MM.1S (cell line): ENCODE results near the gene PCSK4.

ENCODE experiments used
- EZH2phosphoT487 ChIP-seq: fragments of 300-600 bp; sonication (generic); IDR thresholded peaks from 2 replicates; pipeline ENCODE4 v1.6.1; 2018; ENCODE audit warnings: antibody characterized with exemption, low read length
- TF ChIP-seq, protein P1 (sequence below): fragments of 300-600 bp; sonication (generic); IDR thresholded peaks from 2 replicates; pipeline ENCODE4 v1.5.1; 2016; ENCODE audit warnings: antibody characterized with exemption, low read length, mixed read lengths

DNA sequence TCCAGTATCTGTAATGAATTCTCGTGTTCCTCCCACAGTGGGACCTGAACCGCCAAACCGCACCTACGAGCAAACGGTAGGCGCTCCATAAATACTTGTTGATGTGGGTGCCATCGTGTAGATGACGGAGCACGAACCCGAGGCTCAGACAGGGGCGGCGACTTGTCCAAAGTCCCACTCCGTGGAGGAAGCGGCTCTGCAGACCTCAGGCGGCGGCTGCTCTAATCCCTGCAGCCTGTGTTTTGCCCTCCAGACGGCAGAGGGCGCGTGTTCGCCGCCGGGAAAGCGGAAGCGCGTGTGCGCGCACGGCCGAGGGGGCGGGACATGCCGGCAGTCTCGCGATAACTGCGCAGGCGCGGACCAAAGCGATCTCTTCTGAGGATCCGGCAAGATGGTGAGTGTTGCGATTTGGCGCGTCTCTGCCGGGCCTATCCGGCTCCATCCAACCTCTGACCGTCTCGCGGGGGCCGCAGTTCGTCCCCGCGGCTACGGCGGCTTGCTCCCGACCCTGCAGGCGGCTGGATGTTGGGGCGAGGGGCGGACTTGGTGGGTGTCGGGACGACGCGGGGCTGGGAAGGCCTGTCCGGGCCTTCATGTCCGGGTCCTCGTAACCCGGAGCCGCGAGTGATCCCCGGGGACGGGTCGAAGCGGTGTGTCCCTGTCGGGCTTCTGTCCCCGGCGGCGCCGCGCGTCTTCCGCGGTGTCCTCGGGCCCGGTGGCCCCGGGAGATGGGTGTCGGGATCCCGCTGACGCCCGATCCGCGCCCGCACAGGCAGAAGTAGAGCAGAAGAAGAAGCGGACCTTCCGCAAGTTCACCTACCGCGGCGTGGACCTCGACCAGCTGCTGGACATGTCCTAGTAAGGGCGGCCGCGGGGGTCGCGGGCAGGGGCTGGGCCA is 51.9 kb downstream of the PCSK4 start, which contains the start of gene RPS15:
- TF ChIP-seq, protein P1, sequence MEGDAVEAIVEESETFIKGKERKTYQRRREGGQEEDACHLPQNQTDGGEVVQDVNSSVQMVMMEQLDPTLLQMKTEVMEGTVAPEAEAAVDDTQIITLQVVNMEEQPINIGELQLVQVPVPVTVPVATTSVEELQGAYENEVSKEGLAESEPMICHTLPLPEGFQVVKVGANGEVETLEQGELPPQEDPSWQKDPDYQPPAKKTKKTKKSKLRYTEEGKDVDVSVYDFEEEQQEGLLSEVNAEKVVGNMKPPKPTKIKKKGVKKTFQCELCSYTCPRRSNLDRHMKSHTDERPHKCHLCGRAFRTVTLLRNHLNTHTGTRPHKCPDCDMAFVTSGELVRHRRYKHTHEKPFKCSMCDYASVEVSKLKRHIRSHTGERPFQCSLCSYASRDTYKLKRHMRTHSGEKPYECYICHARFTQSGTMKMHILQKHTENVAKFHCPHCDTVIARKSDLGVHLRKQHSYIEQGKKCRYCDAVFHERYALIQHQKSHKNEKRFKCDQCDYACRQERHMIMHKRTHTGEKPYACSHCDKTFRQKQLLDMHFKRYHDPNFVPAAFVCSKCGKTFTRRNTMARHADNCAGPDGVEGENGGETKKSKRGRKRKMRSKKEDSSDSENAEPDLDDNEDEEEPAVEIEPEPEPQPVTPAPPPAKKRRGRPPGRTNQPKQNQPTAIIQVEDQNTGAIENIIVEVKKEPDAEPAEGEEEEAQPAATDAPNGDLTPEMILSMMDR, result peak; percentile 98
- TF ChIP-seq EZH2phosphoT487, result no peak
